Nephron (organoid): ENCODE results near the gene STRN3.

Source experiments
- H3K27ac Mint-ChIP-seq, 3 experiments: 2 replicates each; pipeline ENCODE4 v1.8.0; 2020; ENCODE audit warnings: mixed read lengths in 3 of 3, mild to moderate bottlenecking in 2 of 3, moderate library complexity in 1 of 3
- H3K27me3 Mint-ChIP-seq: 2 replicates; pipeline ENCODE4 v1.8.0; 2021; ENCODE audit warnings: low read depth, mild to moderate bottlenecking, moderate library complexity, mixed read lengths
- H3K36me3 Mint-ChIP-seq: 2 replicates; pipeline ENCODE4 v1.8.0; 2020; ENCODE audit warnings: low read depth, mixed read lengths
- H3K4me1 Mint-ChIP-seq: 2 replicates; pipeline ENCODE4 v1.8.0; 2020; ENCODE audit warnings: mixed read lengths
- H3K4me3 Mint-ChIP-seq, 3 experiments: 2 replicates each; pipeline ENCODE4 v1.8.0; 2020; ENCODE audit warnings: mild to moderate bottlenecking in 3 of 3, mixed read lengths in 3 of 3, moderate library complexity in 2 of 3
- H3K9me3 Mint-ChIP-seq: 2 replicates; pipeline ENCODE4 v1.8.0; 2020; ENCODE audit warnings: mixed read lengths
- TF ChIP-seq, protein P1 (sequence below), 3 experiments: fragments of 200-600 bp; sonication (generic); IDR thresholded peaks; one replicate each; pipeline ENCODE4 v1.5.0; 2021; ENCODE audit warnings: antibody characterized with exemption in 3 of 3; ENCODE audit not compliant: unreplicated experiment in 3 of 3

STRN3 gene

DNA sequence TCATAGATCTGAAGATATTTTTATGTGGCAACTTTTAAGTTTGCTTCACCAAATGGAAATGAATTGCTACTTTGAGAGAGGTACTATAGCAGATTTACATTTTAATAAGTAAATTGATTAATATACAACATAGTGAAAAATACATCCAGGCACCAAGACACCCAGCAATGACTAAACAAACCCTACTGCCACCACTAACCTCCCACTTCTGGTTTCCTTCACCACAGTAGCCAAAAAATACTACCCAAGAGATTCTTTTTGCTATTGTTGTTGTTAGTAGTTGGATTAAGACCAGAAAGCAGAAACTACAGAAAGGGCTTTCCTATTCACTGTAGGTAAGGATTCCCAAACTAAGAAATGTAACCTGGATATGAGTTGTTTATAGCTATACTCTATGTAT, 97.7 kb downstream of the STRN3 start:
- TF ChIP-seq, protein P1, sequence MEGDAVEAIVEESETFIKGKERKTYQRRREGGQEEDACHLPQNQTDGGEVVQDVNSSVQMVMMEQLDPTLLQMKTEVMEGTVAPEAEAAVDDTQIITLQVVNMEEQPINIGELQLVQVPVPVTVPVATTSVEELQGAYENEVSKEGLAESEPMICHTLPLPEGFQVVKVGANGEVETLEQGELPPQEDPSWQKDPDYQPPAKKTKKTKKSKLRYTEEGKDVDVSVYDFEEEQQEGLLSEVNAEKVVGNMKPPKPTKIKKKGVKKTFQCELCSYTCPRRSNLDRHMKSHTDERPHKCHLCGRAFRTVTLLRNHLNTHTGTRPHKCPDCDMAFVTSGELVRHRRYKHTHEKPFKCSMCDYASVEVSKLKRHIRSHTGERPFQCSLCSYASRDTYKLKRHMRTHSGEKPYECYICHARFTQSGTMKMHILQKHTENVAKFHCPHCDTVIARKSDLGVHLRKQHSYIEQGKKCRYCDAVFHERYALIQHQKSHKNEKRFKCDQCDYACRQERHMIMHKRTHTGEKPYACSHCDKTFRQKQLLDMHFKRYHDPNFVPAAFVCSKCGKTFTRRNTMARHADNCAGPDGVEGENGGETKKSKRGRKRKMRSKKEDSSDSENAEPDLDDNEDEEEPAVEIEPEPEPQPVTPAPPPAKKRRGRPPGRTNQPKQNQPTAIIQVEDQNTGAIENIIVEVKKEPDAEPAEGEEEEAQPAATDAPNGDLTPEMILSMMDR (IDR thresholded peaks at IDR 0.05; ENCODE audit: unreplicated experiment in 3 of 3) = no peak
- H3K36me3 Mint-ChIP-seq = peaks cover 18% of the 10 kb centered on the region
- no peaks in the 10 kb centered on the region for H3K27me3 Mint-ChIP-seq
- no peaks in the 10 kb centered on the region for H3K4me1 Mint-ChIP-seq
- no peak overlapping the region for H3K27ac Mint-ChIP-seq
- H3K4me3 Mint-ChIP-seq = no peak overlapping the region
- H3K9me3 Mint-ChIP-seq = no peaks in the 10 kb centered on the region

DNA sequence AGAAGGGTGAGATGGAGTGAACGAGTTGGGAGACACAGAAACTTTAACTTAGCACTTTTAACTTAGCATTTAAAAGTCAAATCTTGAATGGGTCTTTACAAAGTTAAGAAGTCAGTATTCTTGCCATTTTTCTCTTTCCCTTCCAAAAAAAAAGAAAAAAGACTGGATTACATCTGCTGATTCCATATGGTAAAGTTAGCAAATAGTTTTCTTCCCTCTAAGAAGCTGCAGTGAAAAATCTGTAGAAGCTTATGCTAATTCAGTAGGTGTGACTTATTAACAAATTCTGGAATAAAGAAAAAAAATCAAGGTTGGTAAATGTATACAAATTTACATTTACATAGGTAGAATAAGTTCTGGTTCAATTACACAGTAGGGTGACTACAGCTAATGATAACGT, 100.9 kb downstream of the STRN3 start:
- Mint-ChIP-seq H3K9me3 (no peaks in the 10 kb centered on the region), H3K4me1 (no peaks in the 10 kb centered on the region), H3K27me3 (no peaks in the 10 kb centered on the region), H3K36me3 (peaks cover 22% of the 10 kb centered on the region), H3K4me3 (no peak overlapping the region), H3K27ac (no peak overlapping the region)
- TF ChIP-seq, protein P1 (IDR thresholded peaks at IDR 0.05; ENCODE audit: unreplicated experiment in 3 of 3) = no peak

DNA sequence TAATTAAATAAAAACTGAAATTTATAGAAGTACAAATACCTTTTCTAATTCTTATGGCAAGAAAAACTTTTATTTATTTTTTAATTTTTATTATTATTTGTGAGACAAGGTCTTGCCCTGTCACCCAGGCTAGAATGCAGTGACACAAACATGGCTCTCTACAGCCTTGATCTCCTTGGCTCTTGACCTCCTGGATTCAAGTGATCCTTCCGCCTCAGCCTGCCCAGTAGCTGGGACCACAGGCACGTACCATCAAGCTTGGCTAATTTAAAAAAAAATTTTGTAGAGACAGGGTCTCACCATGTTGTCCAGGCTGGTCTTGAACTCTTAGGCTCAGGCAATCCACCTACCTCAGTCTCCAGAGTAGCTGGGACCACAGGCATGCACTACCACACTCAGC, 104.4 kb downstream of the STRN3 start:
- H3K27ac Mint-ChIP-seq = no peak overlapping the region

DNA sequence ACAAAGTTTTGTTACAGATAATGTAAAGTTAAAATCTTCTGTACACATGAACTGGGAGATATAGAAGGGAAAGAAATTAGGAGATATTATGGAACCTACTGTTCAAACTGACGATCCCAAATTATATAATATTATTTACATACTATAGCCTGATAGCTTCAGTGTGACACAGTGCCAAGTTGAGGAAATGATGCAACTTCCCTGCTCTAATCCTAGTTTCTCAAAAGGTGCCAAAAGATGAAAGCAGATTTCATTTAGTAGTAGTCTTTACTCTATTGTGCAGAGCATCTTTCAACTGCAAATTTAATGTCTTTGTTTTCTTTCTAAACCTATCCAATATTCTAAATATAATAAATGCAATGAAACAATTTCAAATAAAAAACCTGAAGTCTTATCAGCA, 104.9 kb downstream of the STRN3 start:
- TF ChIP-seq, protein P1 (IDR thresholded peaks at IDR 0.05; ENCODE audit: unreplicated experiment in 3 of 3) = no peak
- Mint-ChIP-seq H3K4me1 (no peaks in the 10 kb centered on the region), H3K27ac (no peak overlapping the region), H3K36me3 (peaks cover 32% of the 10 kb centered on the region), H3K9me3 (no peaks in the 10 kb centered on the region), H3K27me3 (no peaks in the 10 kb centered on the region), H3K4me3 (no peak overlapping the region)

More for the DNA sequence above, 104.4 kb downstream of the STRN3 start:
- TF ChIP-seq, protein P1 (IDR thresholded peaks at IDR 0.05; ENCODE audit: unreplicated experiment in 3 of 3) = no peak
- H3K27me3 Mint-ChIP-seq = no peaks in the 10 kb centered on the region
- H3K4me1 Mint-ChIP-seq = no peaks in the 10 kb centered on the region
- peaks cover 31% of the 10 kb centered on the region for H3K36me3 Mint-ChIP-seq
- no peak overlapping the region for H3K4me3 Mint-ChIP-seq
- H3K9me3 Mint-ChIP-seq = no peaks in the 10 kb centered on the region

DNA sequence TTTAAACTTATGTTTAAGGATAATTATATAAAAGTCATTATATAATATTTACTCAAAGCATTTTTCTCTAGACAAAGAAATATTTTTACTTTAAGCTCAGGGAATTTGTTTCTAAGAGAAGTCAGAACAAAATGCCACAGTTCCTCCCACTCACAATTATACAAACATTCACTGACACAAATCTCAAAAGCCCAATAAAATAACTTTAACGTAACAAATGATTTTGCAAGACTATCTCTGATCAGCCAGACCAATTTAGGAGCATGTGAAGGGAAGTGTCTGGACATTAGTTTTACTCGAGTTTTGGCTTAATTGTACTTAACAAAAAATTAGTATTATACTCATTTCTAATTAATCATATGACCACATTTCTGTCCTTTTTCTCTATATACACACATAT, 110.6 kb downstream of the STRN3 start:
- no peaks in the 10 kb centered on the region for H3K9me3 Mint-ChIP-seq
- H3K4me3 Mint-ChIP-seq = no peak overlapping the region
- peaks cover 30% of the 10 kb centered on the region for H3K36me3 Mint-ChIP-seq
- H3K27me3 Mint-ChIP-seq = no peaks in the 10 kb centered on the region
- H3K4me1 Mint-ChIP-seq = no peaks in the 10 kb centered on the region
- no peak overlapping the region for H3K27ac Mint-ChIP-seq
- TF ChIP-seq, protein P1 (IDR thresholded peaks at IDR 0.05; ENCODE audit: unreplicated experiment in 3 of 3) = no peak

DNA sequence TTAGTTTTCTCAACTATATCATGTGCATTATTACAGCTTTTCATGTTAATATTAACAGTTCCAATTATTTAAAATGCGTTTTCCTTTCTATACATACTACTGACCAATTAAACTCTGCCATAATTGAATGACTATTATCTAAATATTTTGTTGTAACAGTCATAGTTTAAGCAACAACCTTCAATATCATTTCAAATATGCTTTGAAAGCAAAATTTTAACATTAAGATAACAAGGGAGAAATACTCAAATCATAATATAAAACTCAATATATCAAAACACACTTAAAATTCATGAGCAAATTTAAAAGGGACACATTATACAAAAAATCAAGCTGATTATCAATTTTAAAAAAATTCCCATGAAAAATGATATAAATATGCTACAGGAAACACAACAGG, 111.4 kb downstream of the STRN3 start:
- Mint-ChIP-seq H3K9me3 (no peaks in the 10 kb centered on the region), H3K4me1 (no peaks in the 10 kb centered on the region)

More for the DNA sequence above, 111.4 kb downstream of the STRN3 start:
- H3K4me3 Mint-ChIP-seq = no peak overlapping the region
- H3K27ac Mint-ChIP-seq = no peak overlapping the region
- peaks cover 30% of the 10 kb centered on the region for H3K36me3 Mint-ChIP-seq
- H3K27me3 Mint-ChIP-seq = no peaks in the 10 kb centered on the region
- TF ChIP-seq, protein P1 (IDR thresholded peaks at IDR 0.05; ENCODE audit: unreplicated experiment in 3 of 3) = no peak
